Activated naive CD8-positive, alpha-beta T cell treated with anti-CD3 and anti-CD28 coated beads, Interleukin-2, amount 10 ng/mL, durations not matched to agents 7 days and 5 days (primary cell): ENCODE measurements around the gene SLC25A44. TPM values are rescaled to one million over a fixed set of nuclear protein-coding genes. Genes with fewer than 3 reads are reported as not detected.

Source experiments
- ATAC-seq: fragments of 150-1000 bp; cut with Tn5 transposase; one replicate; pipeline ENCODE4 v1.10.0; 2021; ENCODE audit warnings: low read depth, moderate library complexity
- POLR2A ChIA-PET: fragments of 350-600 bp; sonication (Branson Sonifier 250); formaldehyde crosslinking; loops from one replicate; lab custom pipeline; 2021; ENCODE audit warnings: antibody characterized with exemption; lab: Charles Lee
- DNase-seq: peaks from one replicate; pipeline ENCODE4 v3.0.0; 2021
- H3K27ac Mint-ChIP-seq: one replicate; pipeline ENCODE4 v1.8.0; 2022; ENCODE audit warnings: mild to moderate bottlenecking, mixed read lengths
- H3K27me3 Mint-ChIP-seq: one replicate; pipeline ENCODE4 v1.8.0; 2022; ENCODE audit warnings: mild to moderate bottlenecking, moderate library complexity, mixed read lengths
- H3K36me3 Mint-ChIP-seq: one replicate; pipeline ENCODE4 v1.8.0; 2021; ENCODE audit warnings: mild to moderate bottlenecking, mixed read lengths
- H3K4me1 Mint-ChIP-seq: one replicate; pipeline ENCODE4 v1.8.0; 2021; ENCODE audit warnings: mixed read lengths
- H3K4me3 Mint-ChIP-seq: one replicate; pipeline ENCODE4 v1.8.0; 2022; ENCODE audit warnings: mild to moderate bottlenecking, moderate library complexity, mixed read lengths
- H3K9me3 Mint-ChIP-seq: one replicate; pipeline ENCODE4 v1.8.0; 2021; ENCODE audit warnings: mixed read lengths
- total RNA-seq, 2 experiments: library from RNA; stranded (reverse); gene quantifications; one replicate each; pipeline ENCODE4 v1.2.3, GENCODE V29; 2021

Gene SLC25A44
- 10 to 100 TPM; 30.9 to 35.3 TPM for total RNA-seq

GRCh38 chr1:156193488-156194299 is at the start of gene SLC25A44:
TSS of gene SLC25A44 (plus strand) at chr1:156194104. CDS start at chr1:156199848, 5,744 bp downstream.
- peak within 1 kb of the TSS; percentile 91 for H3K4me3 Mint-ChIP-seq
- H3K27ac Mint-ChIP-seq: peak within 1 kb of the TSS; percentile 86
- peaks cover 23% of the 10 kb centered on the region for H3K36me3 Mint-ChIP-seq
- no peaks in the 10 kb centered on the region for H3K27me3 Mint-ChIP-seq
- DNase-seq (peak; percentile 94), ATAC-seq (peak; percentile 97)
- H3K9me3 Mint-ChIP-seq: peaks cover 7% of the 10 kb centered on the region
- H3K4me1 Mint-ChIP-seq: peaks cover 42% of the 10 kb centered on the region
- POLR2A ChIA-PET: interaction anchor here (0.5 to 2.6 kb wide), 19 partner anchors 11 to 89 kb away, joined by 3 to 45 read pairs (median 4); partner anchors contain the start of genes PMF1, SEMA4A and SMG5

GRCh38 chr1:156144742-156145141 is 49.2 kb upstream of the SLC25A44 start:
- DNase-seq (no peak), ATAC-seq (no peak)
- H3K27me3 Mint-ChIP-seq: peaks cover 2% of the 10 kb centered on the region
- no peak overlapping the region for H3K4me3 Mint-ChIP-seq
- no peak overlapping the region for H3K27ac Mint-ChIP-seq
- peaks cover 30% of the 10 kb centered on the region for H3K4me1 Mint-ChIP-seq
- no peaks in the 10 kb centered on the region for H3K9me3 Mint-ChIP-seq
- no peaks in the 10 kb centered on the region for H3K36me3 Mint-ChIP-seq
- POLR2A ChIA-PET: interaction anchor here (4.8 kb wide), 1 partner anchor 68 kb away, joined by 30 read pairs; the partner anchor contains the start of gene PMF1

GRCh38 chr1:156145650-156146019 is 48.3 kb upstream of the SLC25A44 start:
- Mint-ChIP-seq H3K27ac (no peak overlapping the region), H3K27me3 (peaks cover 2% of the 10 kb centered on the region), H3K4me3 (no peak overlapping the region), H3K36me3 (no peaks in the 10 kb centered on the region), H3K4me1 (peaks cover 34% of the 10 kb centered on the region), H3K9me3 (no peaks in the 10 kb centered on the region)
- no peak for ATAC-seq
- no peak for DNase-seq
- POLR2A ChIA-PET: interaction anchor here (0.6 to 6.0 kb wide), 3 partner anchors 67 to 87 kb away, joined by 3 to 79 read pairs (median 30); partner anchors contain the start of gene PMF1

- H3K4me3 Mint-ChIP-seq: peak overlapping the region; percentile 83
- peaks cover 2% of the 10 kb centered on the region for H3K27me3 Mint-ChIP-seq
- peak; percentile 49 for DNase-seq
- POLR2A ChIA-PET: interaction anchor here (0.6 to 6.0 kb wide), 6 partner anchors 47 to 136 kb away, joined by 3 to 79 read pairs (median 10); partner anchors contain the start of genes PMF1, SLC25A44 and SMG5
- peak overlapping the region; percentile 89 for H3K27ac Mint-ChIP-seq
- H3K4me1 Mint-ChIP-seq: peaks cover 33% of the 10 kb centered on the region
- H3K9me3 Mint-ChIP-seq: no peaks in the 10 kb centered on the region
- ATAC-seq: peak; percentile 82
- no peaks in the 10 kb centered on the region for H3K36me3 Mint-ChIP-seq
Measured at GRCh38 chr1:156146020-156146768, 47.7 kb upstream of the SLC25A44 start.

- H3K27ac Mint-ChIP-seq: peak overlapping the region; percentile 89
- POLR2A ChIA-PET: interaction anchor here (0.5 to 6.0 kb wide), 8 partner anchors 8 to 135 kb away, joined by 3 to 79 read pairs (median 9); partner anchors contain the start of genes PMF1, SLC25A44 and SMG5
- H3K27me3 Mint-ChIP-seq: peaks cover 2% of the 10 kb centered on the region
- H3K36me3 Mint-ChIP-seq: no peaks in the 10 kb centered on the region
- peaks cover 33% of the 10 kb centered on the region for H3K4me1 Mint-ChIP-seq
- no peaks in the 10 kb centered on the region for H3K9me3 Mint-ChIP-seq
- H3K4me3 Mint-ChIP-seq: peak overlapping the region; percentile 83
- peak; percentile 49 for DNase-seq
- ATAC-seq: no peak
Measured at GRCh38 chr1:156146769-156147405, 47.0 kb upstream of the SLC25A44 start.

- peak; percentile 16 for ATAC-seq
- DNase-seq: no peak
- peaks cover 2% of the 10 kb centered on the region for H3K27me3 Mint-ChIP-seq
- H3K4me3 Mint-ChIP-seq: peak overlapping the region; percentile 53
- H3K4me1 Mint-ChIP-seq: peaks cover 44% of the 10 kb centered on the region
- no peaks in the 10 kb centered on the region for H3K9me3 Mint-ChIP-seq
- no peaks in the 10 kb centered on the region for H3K36me3 Mint-ChIP-seq
- peak overlapping the region; percentile 89 for H3K27ac Mint-ChIP-seq
- POLR2A ChIA-PET: interaction anchor here (0.7 to 6.0 kb wide), 10 partner anchors 12 to 134 kb away, joined by 3 to 79 read pairs (median 6); partner anchors contain the start of genes PMF1, SLC25A44 and SMG5
Measured at GRCh38 chr1:156148216-156148615, 45.7 kb upstream of the SLC25A44 start.

- H3K9me3 Mint-ChIP-seq: no peaks in the 10 kb centered on the region
- no peak for ATAC-seq
- H3K4me3 Mint-ChIP-seq: no peak overlapping the region
Measured at GRCh38 chr1:156149374-156150332, 44.3 kb upstream of the SLC25A44 start.

GRCh38 chr1:156150333-156151011 is 43.4 kb upstream of the SLC25A44 start:
- no peak overlapping the region for H3K4me3 Mint-ChIP-seq
- peaks cover 59% of the 10 kb centered on the region for H3K4me1 Mint-ChIP-seq
- no peaks in the 10 kb centered on the region for H3K36me3 Mint-ChIP-seq
- H3K9me3 Mint-ChIP-seq: no peaks in the 10 kb centered on the region
- POLR2A ChIA-PET: interaction anchor here (0.6 to 6.0 kb wide), 5 partner anchors 43 to 82 kb away, joined by 4 to 79 read pairs (median 6); partner anchors contain the start of genes PMF1 and SLC25A44
- ATAC-seq (no peak), DNase-seq (no peak)
- H3K27me3 Mint-ChIP-seq: no peaks in the 10 kb centered on the region
- H3K27ac Mint-ChIP-seq: peak overlapping the region; percentile 19

More at GRCh38 chr1:156149374-156150332, 44.3 kb upstream of the SLC25A44 start:
- Mint-ChIP-seq H3K4me1 (peaks cover 52% of the 10 kb centered on the region), H3K27ac (peak overlapping the region; percentile 47), H3K36me3 (no peaks in the 10 kb centered on the region), H3K27me3 (peaks cover 2% of the 10 kb centered on the region)
- POLR2A ChIA-PET: interaction anchor here (0.6 to 6.0 kb wide), 5 partner anchors 12 to 85 kb away, joined by 3 to 79 read pairs (median 6); partner anchors contain the start of genes PMF1 and SLC25A44
- DNase-seq: no peak

- peaks cover 3% of the 10 kb centered on the region for H3K36me3 Mint-ChIP-seq
- no peaks in the 10 kb centered on the region for H3K9me3 Mint-ChIP-seq
- no peaks in the 10 kb centered on the region for H3K27me3 Mint-ChIP-seq
- POLR2A ChIA-PET: interaction anchor here (0.6 to 6.0 kb wide), 5 partner anchors 43 to 81 kb away, joined by 3 to 79 read pairs (median 6); partner anchors contain the start of genes PMF1 and SLC25A44
- no peak overlapping the region for H3K27ac Mint-ChIP-seq
- ATAC-seq (no peak), DNase-seq (no peak)
- H3K4me1 Mint-ChIP-seq: peaks cover 62% of the 10 kb centered on the region
- no peak overlapping the region for H3K4me3 Mint-ChIP-seq
Measured at GRCh38 chr1:156151093-156151688, 42.7 kb upstream of the SLC25A44 start.

GRCh38 chr1:156152628-156153027 is 41.3 kb upstream of the SLC25A44 start:
- H3K27ac Mint-ChIP-seq: peak overlapping the region; percentile 68
- POLR2A ChIA-PET: interaction anchor here (0.8 to 2.6 kb wide), 3 partner anchors 48 to 73 kb away, joined by 3 to 13 read pairs (median 7); partner anchors contain the start of gene PMF1

GRCh38 chr1:156153362-156153761 is 40.5 kb upstream of the SLC25A44 start, which contains the start of gene SEMA4A:
TSS of gene SEMA4A (plus strand) at chr1:156153585. CDS start at chr1:156154579, 994 bp downstream.
- Mint-ChIP-seq H3K27ac (peak within 1 kb of the TSS; percentile 68), H3K4me1 (peaks cover 52% of the 10 kb centered on the region), H3K27me3 (no peaks in the 10 kb centered on the region), H3K36me3 (peaks cover 6% of the 10 kb centered on the region), H3K9me3 (no peaks in the 10 kb centered on the region), H3K4me3 (peak within 1 kb of the TSS; percentile 88)
- no peak for DNase-seq
- no peak for ATAC-seq
- POLR2A ChIA-PET: interaction anchor here (1.2 to 2.6 kb wide), 4 partner anchors 40 to 129 kb away, joined by 3 to 13 read pairs (median 10); partner anchors contain the start of genes PMF1, SLC25A44 and SMG5

More at GRCh38 chr1:156152628-156153027, 41.3 kb upstream of the SLC25A44 start:
- Mint-ChIP-seq H3K4me1 (peaks cover 60% of the 10 kb centered on the region), H3K4me3 (no peak overlapping the region), H3K27me3 (no peaks in the 10 kb centered on the region), H3K36me3 (peaks cover 6% of the 10 kb centered on the region), H3K9me3 (no peaks in the 10 kb centered on the region)
- DNase-seq: no peak
- ATAC-seq: no peak
